HG02852 (cell line): ENCODE results near the gene GZMM.
A peak's percentile ranks its signal among the peaks of the same experiment; 100 is the strongest.

ENCODE experiments used
- ATAC-seq: cut with Tn5 transposase; IDR thresholded peaks from one replicate; pipeline ENCODE4 v1.9.1; 2021; ENCODE audit warnings: mild to moderate bottlenecking, moderate library complexity; ENCODE audit not compliant: unreplicated experiment

Gene GZMM

GRCh38 chr19:511101-511851, 32.6 kb upstream of the GZMM start:
- ATAC-seq = no peak

GRCh38 chr19:512547-513365, 31.1 kb upstream of the GZMM start:
- no peak for ATAC-seq

- no peak for ATAC-seq
These were observed 30.3 kb upstream of the GZMM start for GRCh38 chr19:513368-514165.

GRCh38 chr19:514166-514663, 29.6 kb upstream of the GZMM start:
- no peak for ATAC-seq

GRCh38 chr19:517721-518597, 25.9 kb upstream of the GZMM start:
- no peak for ATAC-seq

- no peak for ATAC-seq
These were observed 25.1 kb upstream of the GZMM start for GRCh38 chr19:518598-519231.

GRCh38 chr19:519449-519865, 24.4 kb upstream of the GZMM start:
- no peak for ATAC-seq

- ATAC-seq = no peak
These were observed 21.1 kb upstream of the GZMM start for GRCh38 chr19:522726-523125.

GRCh38 chr19:524062-524674, 19.7 kb upstream of the GZMM start:
- no peak for ATAC-seq

GRCh38 chr19:525029-525428, 18.8 kb upstream of the GZMM start:
- ATAC-seq = no peak

- ATAC-seq = no peak
These were observed 17.9 kb upstream of the GZMM start for GRCh38 chr19:525857-526419.

- ATAC-seq = no peak
These were observed 13.5 kb upstream of the GZMM start for GRCh38 chr19:530134-531008.

GRCh38 chr19:531009-531752, 12.7 kb upstream of the GZMM start:
- peak; percentile 54 for ATAC-seq

GRCh38 chr19:531753-532560, 11.9 kb upstream of the GZMM start, which contains the start of gene CDC34:
TSS of gene CDC34 (plus strand) at chr19:531760. CDS start at chr19:531932, 172 bp downstream.
- ATAC-seq = peak; percentile 31

- ATAC-seq = no peak
These were observed 11.1 kb upstream of the GZMM start for GRCh38 chr19:532561-533363.
